CD14-positive monocyte (primary cell): ENCODE measurements around the gene TTC28. TPM values are rescaled to one million over a fixed set of nuclear protein-coding genes. Genes with fewer than 3 reads are reported as not detected.

Source experiments
- DNase-seq, 3 donors: peaks; one replicate each; pipeline ENCODE4 v3.0.0-alpha.2; 2011 to 2022
- H2AFZ ChIP-seq: 2 replicates; pipeline ENCODE4 v1.6.0; 2012; ENCODE audit warnings: mild to moderate bottlenecking, low read depth, low read length, inconsistent platforms; ENCODE audit not compliant: insufficient read depth, poor library complexity, severe bottlenecking
- H3K27ac ChIP-seq, 2 donors: 1 replicate in 1 of 2; 2 replicates in 1 of 2; pipeline ENCODE4 v1.5.1; 2012 to 2013; ENCODE audit warnings: low read length in 2 of 2, control low read depth in 1 of 2, inconsistent platforms in 1 of 2, low read depth in 1 of 2, mild to moderate bottlenecking in 1 of 2
- H3K27me3 ChIP-seq, 2 donors: one replicate each; pipeline versions ENCODE4 v1.6.0 to v1.6.1; 2011 to 2013; ENCODE audit warnings: low read length in 2 of 2; ENCODE audit not compliant: control insufficient read depth in 2 of 2, insufficient read depth in 2 of 2
- H3K36me3 ChIP-seq, 2 donors: replicated peaks in 1 of 2; 1 replicate in 1 of 2; 2 replicates in 1 of 2; pipeline versions ENCODE4 v1.5.1 to v1.6.1; 2012 to 2013; ENCODE audit warnings: low read length in 2 of 2, control low read depth in 1 of 2, inconsistent platforms in 1 of 2, mild to moderate bottlenecking in 1 of 2; ENCODE audit not compliant: insufficient read depth in 2 of 2, control insufficient read depth in 1 of 2
- H3K4me1 ChIP-seq, 2 donors: 1 replicate in 1 of 2; 2 replicates in 1 of 2; pipeline versions ENCODE4 v1.5.1 to v1.6.1; 2012 to 2013; ENCODE audit warnings: low read length in 2 of 2, control low read depth in 1 of 2, inconsistent platforms in 1 of 2, mild to moderate bottlenecking in 1 of 2, moderate library complexity in 1 of 2; ENCODE audit not compliant: insufficient read depth in 2 of 2, control insufficient read depth in 1 of 2
- H3K4me2 ChIP-seq: replicated peaks from 2 replicates; pipeline ENCODE3; 2012; ENCODE audit warnings: low read length, moderate library complexity, mild to moderate bottlenecking; ENCODE audit not compliant: poor library complexity, severe bottlenecking; ENCODE audit errors: extremely low read depth
- H3K4me3 ChIP-seq, 3 experiments: fragments of 200-600 bp in 1 of 3; sonication (generic) in 1 of 3; replicated peaks in 1 of 3; 1 replicate in 2 of 3; 2 replicates in 1 of 3; pipeline ENCODE4 v1.5.1; 2011 to 2013; ENCODE audit warnings: low read length in 3 of 3, mild to moderate bottlenecking in 3 of 3, control low read depth in 2 of 3, low read depth in 2 of 3, inconsistent platforms in 1 of 3, moderate library complexity in 1 of 3
- H3K79me2 ChIP-seq: 2 replicates; pipeline ENCODE4 v1.6.0; 2012; ENCODE audit warnings: mild to moderate bottlenecking, control low read depth, inconsistent platforms, low read length, moderate library complexity; ENCODE audit not compliant: insufficient read depth
- H3K9ac ChIP-seq: 2 replicates; pipeline ENCODE4 v1.6.0; 2017; ENCODE audit warnings: low read length, mild to moderate bottlenecking; ENCODE audit not compliant: insufficient read depth, poor library complexity, severe bottlenecking
- H3K9me3 ChIP-seq, 2 donors: replicated peaks in 1 of 2; 1 replicate in 1 of 2; 2 replicates in 1 of 2; pipeline versions ENCODE4 v1.5.1 to v1.6.1; 2012 to 2013; ENCODE audit warnings: low read length in 2 of 2, control low read depth in 1 of 2; ENCODE audit not compliant: control insufficient read depth in 1 of 2, insufficient read depth in 1 of 2
- H4K20me1 ChIP-seq: 2 replicates; pipeline ENCODE4 v1.6.0; 2012; ENCODE audit warnings: mild to moderate bottlenecking, low read length, control low read depth, moderate library complexity; ENCODE audit not compliant: insufficient read depth
- H3K27ac Mint-ChIP-seq, 7 donors: one replicate each; pipeline ENCODE4 v1.8.0; 2020; ENCODE audit warnings: mild to moderate bottlenecking in 7 of 7, mixed read lengths in 7 of 7, moderate library complexity in 6 of 7, inconsistent platforms in 2 of 7
- H3K27me3 Mint-ChIP-seq, 3 donors: one replicate each; pipeline ENCODE4 v1.8.0; 2021 to 2022; ENCODE audit warnings: low read depth in 3 of 3, mild to moderate bottlenecking in 3 of 3, mixed read lengths in 3 of 3, moderate library complexity in 3 of 3, inconsistent platforms in 1 of 3
- H3K36me3 Mint-ChIP-seq, 2 donors: one replicate each; pipeline ENCODE4 v1.8.0; 2020; ENCODE audit warnings: mixed read lengths in 2 of 2, inconsistent platforms in 1 of 2, mild to moderate bottlenecking in 1 of 2
- H3K4me1 Mint-ChIP-seq: one replicate; pipeline ENCODE4 v1.8.0; 2020; ENCODE audit warnings: mild to moderate bottlenecking, mixed read lengths
- H3K4me3 Mint-ChIP-seq, 2 donors: one replicate each; pipeline ENCODE4 v1.8.0; 2020; ENCODE audit warnings: mild to moderate bottlenecking in 2 of 2, mixed read lengths in 2 of 2, moderate library complexity in 1 of 2
- H3K9me3 Mint-ChIP-seq, 7 donors: one replicate each; pipeline ENCODE4 v1.8.0; 2020 to 2022; ENCODE audit warnings: mixed read lengths in 7 of 7, mild to moderate bottlenecking in 6 of 7, moderate library complexity in 6 of 7, inconsistent platforms in 2 of 7
- CTCF ChIP-seq: fragments of 200-600 bp; IDR thresholded peaks from one replicate; pipeline ENCODE4 v1.8.0; 2022; ENCODE audit warnings: antibody characterized with exemption, mild to moderate bottlenecking
- WGBS: methylation state at CpG from one replicate; pipeline ENCODE4 v1.1.5; 2013; ENCODE audit warnings: missing lambda C conversion rate; ENCODE audit not compliant: insufficient coverage; 5-methylcytosine and 5-hydroxymethylcytosine counted together
- intact Hi-C, 2 donors: fragments of 100-400 bp; cut with micrococcal nuclease; formaldehyde crosslinking; loops; one replicate each; pipeline versions ENCODE4 v1.15.0 to v1.15.1; 2023
- polyA plus RNA-seq, 3 donors: library from polyadenylated mRNA; depleted of rRNA in 1 of 3; unstranded in 2 of 3; stranded (reverse) in 1 of 3; fragments of 300-500 nt in 2 of 3; fragments of >200 nt in 1 of 3; fragmentation: Illumina TruSeq in 2 of 3; gene quantifications; 1 replicate in 2 of 3; 2 replicates in 1 of 3; pipeline ENCODE4 v1.2.3, GENCODE V29; 2012 to 2021

TTC28 gene
- polyA plus RNA-seq, 3 donors = 0.24 to 0.61 TPM; not detected in 1

- peaks cover 0 to 3% of the 10 kb centered on the region in 2 donors for H3K4me1 ChIP-seq
- Mint-ChIP-seq H3K27me3 (peaks cover 0 to 2% (median 0%) of the 10 kb centered on the region in 3 donors), H3K27ac (no peak overlapping the region), H3K4me1 (peaks cover 10% of the 10 kb centered on the region), H3K36me3 (no peaks in the 10 kb centered on the region), H3K9me3 (no peaks in the 10 kb centered on the region), H3K4me3 (no peak overlapping the region)
- H3K4me3 ChIP-seq = no peak overlapping the region
- 92% methylated on average over 8 of the region's 9 CpGs for WGBS
- no peaks in the 10 kb centered on the region for H3K9me3 ChIP-seq
- H3K27ac ChIP-seq = no peak overlapping the region
- H3K79me2 ChIP-seq = no peaks in the 10 kb centered on the region
- no peak for DNase-seq
- no peak overlapping the region for H3K9ac ChIP-seq
- H2AFZ ChIP-seq = no peak overlapping the region
- H4K20me1 ChIP-seq = no peaks in the 10 kb centered on the region
- intact Hi-C loops = no loop called here
- no peaks in the 10 kb centered on the region for H3K27me3 ChIP-seq
- no peak for TF ChIP-seq CTCF
- no peaks in the 10 kb centered on the region for H3K36me3 ChIP-seq
- no peak overlapping the region for H3K4me2 ChIP-seq
Measured at GRCh38 chr22:28105413-28105812, 574.2 kb downstream of the TTC28 start.

GRCh38 chr22:28103596-28103995, 576.0 kb downstream of the TTC28 start:
- no peaks in the 10 kb centered on the region for H3K36me3 ChIP-seq
- H3K27me3 ChIP-seq = no peaks in the 10 kb centered on the region
- no CpG with 5 or more reads among the region's 2 CpGs for WGBS
- H3K27me3 Mint-ChIP-seq = peaks cover 0 to 2% (median 0%) of the 10 kb centered on the region in 3 donors
- no peak overlapping the region for H3K4me2 ChIP-seq
- no peaks in the 10 kb centered on the region for H3K79me2 ChIP-seq
- H3K9me3 Mint-ChIP-seq = no peaks in the 10 kb centered on the region
- no peaks in the 10 kb centered on the region for H3K9me3 ChIP-seq
- no peak overlapping the region for H3K4me3 ChIP-seq
- no peak for DNase-seq
- H3K27ac Mint-ChIP-seq = no peak overlapping the region
- TF ChIP-seq CTCF = no peak
- H3K27ac ChIP-seq = no peak overlapping the region
- intact Hi-C loops = no loop called here
- H3K4me3 Mint-ChIP-seq = no peak overlapping the region
- no peaks in the 10 kb centered on the region for H3K36me3 Mint-ChIP-seq
- no peaks in the 10 kb centered on the region for H4K20me1 ChIP-seq
- H2AFZ ChIP-seq = no peak overlapping the region
- H3K9ac ChIP-seq = no peak overlapping the region
- peaks cover 0 to 3% of the 10 kb centered on the region in 2 donors for H3K4me1 ChIP-seq
- H3K4me1 Mint-ChIP-seq = peaks cover 10% of the 10 kb centered on the region
